Gastrocnemius medialis (tissue), 4 donors: ENCODE data around the gene PPDPF. TPM values are rescaled to one million over a fixed set of nuclear protein-coding genes. Genes with fewer than 3 reads are reported as not detected.
"Not testable (repeated sequence)": the region's sequence is repeated elsewhere in the genome, so short reads cannot be mapped to it uniquely, and the experiment has no call there.

Experiments used
- ATAC-seq, 2 donors: fragments of 150-250 bp; one replicate each; pipeline ENCODE4 v1.9.1; 2016
- DNase-seq, 2 donors: peaks; one replicate each; pipeline ENCODE4 v3.0.0-alpha.2; 2019
- H3K27ac ChIP-seq, 4 donors: fragments of 200-600 bp; sonication (generic); 1 replicate in 1 of 4; 2 replicates in 3 of 4; pipeline ENCODE4 v1.5.1; 2016 to 2018; ENCODE audit warnings: mild to moderate bottlenecking in 2 of 4, moderate library complexity in 1 of 4
- H3K27me3 ChIP-seq, 3 donors: fragments of 200-600 bp; sonication (generic) in 2 of 3; 1 replicate in 1 of 3; 2 replicates in 2 of 3; pipeline versions ENCODE4 v1.5.1 to v1.6.0; 2016 to 2019; ENCODE audit warnings: mild to moderate bottlenecking in 1 of 3, moderate library complexity in 1 of 3
- H3K36me3 ChIP-seq, 2 donors: fragments of 200-600 bp; sonication (generic) in 1 of 2; one replicate each; pipeline ENCODE4 v1.5.1; 2017 to 2018
- H3K4me1 ChIP-seq, 2 donors: fragments of 200-600 bp; sonication (generic) in 1 of 2; one replicate each; pipeline ENCODE4 v1.5.1; 2016 to 2017; ENCODE audit warnings: mild to moderate bottlenecking in 2 of 2
- H3K4me3 ChIP-seq, 4 donors: fragments of 200-600 bp; sonication (generic) in 3 of 4; 1 replicate in 1 of 4; 2 replicates in 3 of 4; pipeline ENCODE4 v1.5.1; 2016 to 2019; ENCODE audit warnings: mild to moderate bottlenecking in 2 of 4
- H3K9me3 ChIP-seq, 3 donors: fragments of 200-600 bp; sonication (generic) in 2 of 3; 1 replicate in 1 of 3; 2 replicates in 2 of 3; pipeline ENCODE4 v1.5.1; 2016 to 2019
- CTCF ChIP-seq, 5 experiments: fragments of 450-650 bp in 3 of 5; fragments of 200-600 bp in 2 of 5; sonication (generic) in 2 of 5; IDR thresholded peaks in 4 of 5; conservative IDR thresholded peaks in 1 of 5; 1 replicate in 4 of 5; 2 replicates in 1 of 5; pipeline ENCODE4 v1.5.1; 2016 to 2019; ENCODE audit warnings: antibody characterized with exemption in 5 of 5, mild to moderate bottlenecking in 3 of 5, moderate library complexity in 3 of 5
- POLR2A ChIP-seq, 2 donors: fragments of 450-650 bp; IDR thresholded peaks; one replicate each; pipeline ENCODE4 v1.6.1; 2017; ENCODE audit warnings: antibody characterized with exemption in 2 of 2, mild to moderate bottlenecking in 2 of 2, moderate library complexity in 2 of 2
- in situ Hi-C, 4 donors: fragments of 200-750 bp; cut with MboI; loops; one replicate each; pipeline versions ENCODE4 v1.15.0 to v1.8.0; 2017; ENCODE audit warnings: low sequenced_read_pairs in 4 of 4
- intact Hi-C: fragments of 100-400 bp; cut with DNase I; formaldehyde crosslinking; loops from one replicate; pipeline ENCODE4 v1.15.1; 2023; ENCODE audit warnings: low total_unique reads
- total RNA-seq, 4 donors: library from RNA; depleted of rRNA; stranded (reverse); fragments of >200 nt; gene quantifications; one replicate each; pipeline versions ENCODE4 v1.1.0 to v1.2.3, GENCODE V29; 2016

The PPDPF gene
- total RNA-seq, 4 donors from 2014 or later: 50.2 to 207 (median 76.1) TPM

- H3K4me3 ChIP-seq: no peak overlapping the region
- intact Hi-C loops: no loop called here
- ATAC-seq (no peak), DNase-seq (no peak)
- H3K27me3 ChIP-seq: peaks cover 0 to 2% (median 0%) of the 10 kb centered on the region in 3 donors
- H3K9me3 ChIP-seq: no peaks in the 10 kb centered on the region
- TF ChIP-seq POLR2A (IDR thresholded peaks at IDR 0.05): no peak
- no peak for TF ChIP-seq CTCF (IDR thresholded peaks at IDR 0.05 in 4 of 5, conservative IDR thresholded peaks at IDR 0.05 in 1 of 5)
- H3K4me1 ChIP-seq: no peaks in the 10 kb centered on the region
- in situ Hi-C loops: no loop called here
- no peaks in the 10 kb centered on the region for H3K36me3 ChIP-seq
- H3K27ac ChIP-seq: no peak overlapping the region
Observed at GRCh38 chr20:63567386-63568169, 47.0 kb downstream of the PPDPF start.

GRCh38 chr20:63568170-63568981, 47.8 kb downstream of the PPDPF start:
- no peak for TF ChIP-seq CTCF (IDR thresholded peaks at IDR 0.05 in 4 of 5, conservative IDR thresholded peaks at IDR 0.05 in 1 of 5)
- no peak for TF ChIP-seq POLR2A (IDR thresholded peaks at IDR 0.05)
- ATAC-seq (no peak), DNase-seq (no peak)
- intact Hi-C loops (no loop called here), in situ Hi-C loops (no loop called here)
- H3K36me3 ChIP-seq: no peaks in the 10 kb centered on the region
- peaks cover 1 to 10% (median 7%) of the 10 kb centered on the region in 3 donors for H3K27me3 ChIP-seq
- no peak overlapping the region for H3K4me3 ChIP-seq
- H3K9me3 ChIP-seq: no peaks in the 10 kb centered on the region
- no peak overlapping the region for H3K27ac ChIP-seq
- peaks cover 0 to 2% of the 10 kb centered on the region in 2 donors for H3K4me1 ChIP-seq

GRCh38 chr20:63568986-63569949, 48.7 kb downstream of the PPDPF start:
- no peak for TF ChIP-seq POLR2A (IDR thresholded peaks at IDR 0.05)
- TF ChIP-seq CTCF (IDR thresholded peaks at IDR 0.05 in 4 of 5, conservative IDR thresholded peaks at IDR 0.05 in 1 of 5): no peak
- Histone ChIP-seq H3K27me3 (peaks cover 3 to 12% (median 10%) of the 10 kb centered on the region in 3 donors), H3K27ac (no peak overlapping the region), H3K4me1 (peaks cover 0 to 5% of the 10 kb centered on the region in 2 donors), H3K4me3 (no peak overlapping the region), H3K36me3 (no peaks in the 10 kb centered on the region), H3K9me3 (no peaks in the 10 kb centered on the region)
- intact Hi-C loops (no loop called here), in situ Hi-C loops (no loop called here)
- ATAC-seq: no peak
- DNase-seq: no peak

- Histone ChIP-seq H3K4me3 (no peak overlapping the region), H3K36me3 (no peaks in the 10 kb centered on the region), H3K9me3 (no peaks in the 10 kb centered on the region), H3K27me3 (peaks cover 3 to 12% (median 10%) of the 10 kb centered on the region in 3 donors), H3K4me1 (peaks cover 0 to 10% of the 10 kb centered on the region in 2 donors), H3K27ac (no peak overlapping the region)
- in situ Hi-C loops: no loop called here
- no peak for TF ChIP-seq POLR2A (IDR thresholded peaks at IDR 0.05)
- no peak for TF ChIP-seq CTCF (IDR thresholded peaks at IDR 0.05 in 4 of 5, conservative IDR thresholded peaks at IDR 0.05 in 1 of 5)
- ATAC-seq (no peak), DNase-seq (no peak)
- intact Hi-C loops: no loop called here
Observed at GRCh38 chr20:63570281-63571086, 49.9 kb downstream of the PPDPF start.

GRCh38 chr20:63571087-63571478, 50.5 kb downstream of the PPDPF start:
- intact Hi-C loops, DNase-seq, H3K36me3 ChIP-seq, in situ Hi-C loops, H3K4me3 ChIP-seq, H3K27ac ChIP-seq, H3K9me3 ChIP-seq, ATAC-seq: not testable (repeated sequence)
- Histone ChIP-seq H3K27me3 (peaks cover 3 to 12% (median 10%) of the 10 kb centered on the region in 3 donors), H3K4me1 (peaks cover 0 to 12% of the 10 kb centered on the region in 2 donors)
